Mesendoderm (in vitro differentiated cells): ENCODE data around the gene USP36.
"Not testable (repeated sequence)": the region's sequence is repeated elsewhere in the genome, so short reads cannot be mapped to it uniquely, and the experiment has no call there.

Experiments used
- DNase-seq: peaks from one replicate; pipeline ENCODE4 v3.0.0; 2013
- H2AK5ac ChIP-seq: 2 replicates; pipeline ENCODE4 v1.6.1; 2013; ENCODE audit warnings: low read length, inconsistent platforms
- H2BK120ac ChIP-seq: 2 replicates; pipeline ENCODE4 v1.6.1; 2013; ENCODE audit warnings: low read depth, mild to moderate bottlenecking, low read length, moderate library complexity, mixed read lengths
- H2BK15ac ChIP-seq: replicated peaks from 2 replicates; pipeline ENCODE4 v1.6.1; 2013; ENCODE audit warnings: low read depth, mild to moderate bottlenecking, moderate library complexity
- H2BK5ac ChIP-seq: 2 replicates; pipeline ENCODE4 v1.6.1; 2013; ENCODE audit warnings: low read length, inconsistent platforms
- H3K18ac ChIP-seq: 2 replicates; pipeline ENCODE4 v1.6.1; 2013; ENCODE audit warnings: mild to moderate bottlenecking, low read length, mixed read lengths
- H3K23ac ChIP-seq: one replicate; pipeline ENCODE4 v1.6.1; 2013; ENCODE audit warnings: low read length
- H3K27ac ChIP-seq: 2 replicates; pipeline ENCODE4 v1.5.1; 2013; ENCODE audit warnings: low read depth, mild to moderate bottlenecking, inconsistent platforms, low read length, moderate library complexity
- H3K27me3 ChIP-seq: 2 replicates; pipeline ENCODE4 v1.6.1; 2013; ENCODE audit warnings: low read length, control low read depth, mild to moderate bottlenecking, inconsistent platforms; ENCODE audit not compliant: insufficient read depth, poor library complexity
- H3K36me3 ChIP-seq: 2 replicates; pipeline ENCODE4 v1.6.1; 2013; ENCODE audit warnings: low read length, inconsistent platforms; ENCODE audit not compliant: control insufficient read depth, insufficient read depth
- H3K4ac ChIP-seq: one replicate; pipeline ENCODE4 v1.6.1; 2013; ENCODE audit warnings: low read depth, mild to moderate bottlenecking, low read length, moderate library complexity
- H3K4me1 ChIP-seq: 2 replicates; pipeline ENCODE4 v1.6.1; 2013; ENCODE audit warnings: low read depth, low read length, inconsistent platforms; ENCODE audit not compliant: control insufficient read depth
- H3K4me2 ChIP-seq: 2 replicates; pipeline ENCODE4 v1.6.1; 2013; ENCODE audit warnings: low read length
- H3K4me3 ChIP-seq: 2 replicates; pipeline ENCODE4 v1.5.1; 2013; ENCODE audit warnings: mild to moderate bottlenecking, low read length
- H3K56ac ChIP-seq: one replicate; pipeline ENCODE4 v1.6.1; 2013; ENCODE audit warnings: low read length
- H3K79me1 ChIP-seq: 2 replicates; pipeline ENCODE4 v1.6.1; 2013; ENCODE audit warnings: low read length, inconsistent platforms
- H3K79me2 ChIP-seq: 2 replicates; pipeline ENCODE4 v1.6.1; 2013; ENCODE audit warnings: mild to moderate bottlenecking, low read length; ENCODE audit not compliant: control insufficient read depth, insufficient read depth
- H3K9ac ChIP-seq: 2 replicates; pipeline ENCODE4 v1.6.1; 2013; ENCODE audit warnings: low read length, inconsistent platforms
- H4K5ac ChIP-seq: one replicate; pipeline ENCODE4 v1.6.1; 2013; ENCODE audit warnings: low read length
- H4K8ac ChIP-seq: one replicate; pipeline ENCODE4 v1.6.1; 2013; ENCODE audit warnings: low read depth, mild to moderate bottlenecking, control low read depth, low read length, moderate library complexity
- WGBS: extraction: QIAGEN DNeasy Blood & Tissue Kit; methylation state at CpG from one replicate; pipeline ENCODE4 v1.1.7; 2013; ENCODE audit warnings: low lambda C conversion rate, missing lambda C conversion rate; ENCODE audit not compliant: insufficient coverage; ENCODE audit errors: extremely low coverage; 5-methylcytosine and 5-hydroxymethylcytosine counted together

Gene USP36

DNA sequence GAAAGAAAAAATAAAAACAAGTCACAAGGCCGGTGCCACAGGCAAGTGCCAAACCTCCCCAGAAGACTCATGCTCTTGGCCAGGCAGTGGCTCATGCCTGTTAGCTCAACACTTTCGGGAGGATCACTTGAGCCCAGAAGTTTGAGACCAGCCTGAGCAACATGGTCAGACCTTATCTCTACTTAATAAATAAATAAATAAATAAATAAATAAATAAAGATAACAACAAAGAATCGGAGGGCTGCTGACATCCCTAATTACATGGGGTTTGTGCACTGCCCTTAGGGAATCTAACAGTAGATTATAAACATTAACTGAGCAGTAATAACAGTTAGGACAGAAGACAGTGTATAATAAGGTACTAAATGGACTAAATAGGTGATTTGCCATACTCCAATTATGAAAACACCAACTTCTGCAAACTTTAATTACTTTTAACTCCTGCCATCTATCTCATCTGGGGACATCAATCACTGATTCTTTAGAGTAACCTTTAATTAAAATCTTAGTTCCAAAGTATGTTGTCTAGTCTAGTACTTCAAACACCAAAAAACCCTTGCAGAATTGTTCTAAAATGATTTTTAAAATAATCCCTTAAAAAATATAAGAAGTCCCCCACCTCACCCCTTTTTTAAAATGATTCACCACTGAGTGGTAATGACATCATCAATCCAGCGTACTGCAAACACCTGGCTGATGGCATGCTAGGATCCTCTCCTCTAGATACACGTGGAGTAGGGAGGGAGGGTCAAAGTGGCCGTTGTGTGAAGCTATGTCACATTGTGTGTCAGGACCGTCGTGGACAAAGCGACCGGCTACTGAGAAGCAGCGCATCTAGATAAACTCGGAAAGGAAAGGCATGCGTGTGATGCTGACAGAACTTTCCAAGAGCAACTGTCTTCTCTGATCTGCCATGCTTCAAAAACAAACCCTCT lies 87.0 kb downstream of the USP36 start:
- no peak overlapping the region for H2AK5ac ChIP-seq
- H3K27me3 ChIP-seq = no peaks in the 10 kb centered on the region
- DNase-seq = no peak
- H3K4me2 ChIP-seq = no peak overlapping the region
- no peaks in the 10 kb centered on the region for H3K36me3 ChIP-seq
- H4K8ac ChIP-seq = no peak overlapping the region
- H3K9ac ChIP-seq = no peak overlapping the region
- H3K4me1 ChIP-seq = peaks cover under 1% of the 10 kb centered on the region
- H3K79me2 ChIP-seq = no peaks in the 10 kb centered on the region
- no peak overlapping the region for H3K27ac ChIP-seq
- H2BK15ac ChIP-seq = no peak overlapping the region
- H2BK120ac ChIP-seq = no peak overlapping the region
- no peak overlapping the region for H3K56ac ChIP-seq
- no peak overlapping the region for H3K4ac ChIP-seq
- no CpG with 5 or more reads among the region's 13 CpGs for WGBS
- no peak overlapping the region for H2BK5ac ChIP-seq
- no peak overlapping the region for H4K5ac ChIP-seq
- H3K18ac ChIP-seq = no peak overlapping the region
- no peak overlapping the region for H3K23ac ChIP-seq
- no peak overlapping the region for H3K4me3 ChIP-seq
- peaks cover 2% of the 10 kb centered on the region for H3K79me1 ChIP-seq

DNA sequence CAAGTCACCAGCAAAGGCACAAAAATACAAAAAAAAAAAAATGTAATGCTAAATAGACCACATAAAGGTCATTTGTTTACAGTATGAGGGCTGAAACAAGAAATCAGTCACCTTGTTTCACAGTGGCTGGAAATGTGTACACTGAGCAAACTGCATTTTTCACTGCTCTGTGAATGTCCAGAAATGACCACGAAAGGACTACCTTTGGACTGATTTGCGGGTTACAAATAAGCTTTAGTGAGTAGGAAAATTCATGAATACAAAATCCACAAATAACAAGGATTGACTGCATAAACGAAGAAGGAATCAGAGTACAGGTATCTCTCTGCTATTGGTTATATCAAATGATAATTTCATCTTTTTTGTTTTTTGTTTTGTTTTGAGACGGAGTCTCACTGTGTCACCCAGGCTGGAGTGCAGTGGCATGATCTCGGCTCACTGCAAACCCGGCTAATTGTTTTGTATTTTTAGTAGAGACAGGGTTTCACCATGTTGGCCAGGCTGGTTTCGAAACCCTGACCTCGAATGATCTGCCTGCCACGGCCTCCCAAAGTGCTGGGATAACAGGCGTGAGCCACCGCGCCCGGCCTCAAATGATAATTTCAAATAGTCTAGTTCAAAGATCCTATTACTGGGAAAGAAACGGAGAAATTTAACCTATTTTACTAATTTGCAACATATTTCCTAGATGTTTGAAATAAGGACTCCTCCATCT lies 89.0 kb downstream of the USP36 start:
- Histone ChIP-seq H4K5ac (no peak overlapping the region), H2BK120ac (no peak overlapping the region), H3K4me1 (no peaks in the 10 kb centered on the region), H2AK5ac (no peak overlapping the region), H3K27me3 (no peaks in the 10 kb centered on the region), H3K23ac (no peak overlapping the region), H3K4me2 (no peak overlapping the region), H3K56ac (no peak overlapping the region), H2BK5ac (no peak overlapping the region), H3K9ac (no peak overlapping the region), H3K79me2 (no peaks in the 10 kb centered on the region), H3K79me1 (peaks cover 2% of the 10 kb centered on the region), H3K18ac (no peak overlapping the region), H3K27ac (no peak overlapping the region), H3K4me3 (no peak overlapping the region), H3K4ac (no peak overlapping the region), H4K8ac (no peak overlapping the region), H2BK15ac (no peak overlapping the region), H3K36me3 (no peaks in the 10 kb centered on the region)
- no CpG with 5 or more reads among the region's 14 CpGs for WGBS
- DNase-seq = no peak

DNA sequence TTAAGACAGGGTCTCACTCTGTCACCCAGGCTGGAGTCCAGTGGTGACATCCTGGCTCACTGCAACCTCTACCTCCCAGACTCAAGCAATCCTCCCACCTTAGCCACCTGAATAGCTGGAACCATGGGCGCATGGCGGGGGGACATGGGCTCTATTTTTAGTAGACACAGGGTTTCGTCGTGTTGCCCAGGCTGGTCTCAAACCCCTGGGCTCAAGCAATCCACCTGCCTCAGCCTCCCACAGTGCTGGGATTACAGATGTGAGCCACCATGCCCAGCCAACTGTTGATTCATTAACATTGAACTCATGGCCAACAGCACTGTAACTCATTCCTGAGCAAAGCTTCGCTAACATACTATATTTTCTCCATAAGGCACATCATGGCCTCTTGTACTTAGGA lies 89.6 kb downstream of the USP36 start:
- H3K9ac ChIP-seq, H3K36me3 ChIP-seq, H3K56ac ChIP-seq, DNase-seq, H3K23ac ChIP-seq, H3K4me2 ChIP-seq, H3K4me1 ChIP-seq, H2AK5ac ChIP-seq, H3K27ac ChIP-seq, H2BK120ac ChIP-seq, H2BK15ac ChIP-seq, H3K79me1 ChIP-seq, H3K4ac ChIP-seq, H3K18ac ChIP-seq, H3K79me2 ChIP-seq, H2BK5ac ChIP-seq, H4K8ac ChIP-seq, H3K4me3 ChIP-seq, H3K27me3 ChIP-seq, H4K5ac ChIP-seq: not testable (repeated sequence)
- WGBS = no CpG with 5 or more reads among the region's 5 CpGs

DNA sequence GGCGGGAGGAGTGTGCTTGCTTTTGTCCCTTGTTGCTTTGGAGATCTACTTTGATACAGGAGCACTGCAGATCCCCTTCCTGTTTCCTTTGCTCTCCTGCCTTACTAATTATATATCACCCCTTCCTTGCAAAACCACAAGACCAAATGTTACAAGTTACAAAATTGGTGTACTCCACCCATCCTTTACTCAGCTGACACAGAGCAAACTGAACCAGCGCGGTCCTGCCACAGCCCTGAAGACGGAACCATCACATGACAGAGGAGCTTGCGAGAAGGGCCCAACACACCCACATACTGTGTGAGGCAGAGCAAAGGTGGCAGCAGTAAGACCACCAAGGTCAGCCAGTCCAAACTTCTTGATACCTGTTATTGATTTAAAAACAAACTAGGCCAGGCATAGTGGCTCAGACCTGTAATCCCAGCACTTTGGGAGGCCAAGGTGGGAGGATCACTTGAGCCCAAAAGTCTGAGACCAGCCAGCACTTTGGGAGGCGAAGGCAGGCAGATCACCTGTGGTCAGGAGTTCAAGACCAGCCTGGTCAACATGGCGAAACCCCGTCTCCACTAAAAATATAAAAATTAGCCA lies 91.8 kb downstream of the USP36 start:
- H3K18ac ChIP-seq = no peak overlapping the region
- H3K4me3 ChIP-seq = no peak overlapping the region
- H3K23ac ChIP-seq = no peak overlapping the region
- no peak overlapping the region for H3K56ac ChIP-seq
- no peaks in the 10 kb centered on the region for H3K79me2 ChIP-seq
- H3K79me1 ChIP-seq = peaks cover 2% of the 10 kb centered on the region
- H4K8ac ChIP-seq = no peak overlapping the region
- no CpG with 5 or more reads among the region's 8 CpGs for WGBS
- H3K4me2 ChIP-seq = no peak overlapping the region
- H3K36me3 ChIP-seq = no peaks in the 10 kb centered on the region
- no peak overlapping the region for H3K4ac ChIP-seq
- H2BK5ac ChIP-seq = no peak overlapping the region
- no peak overlapping the region for H2BK15ac ChIP-seq
- no peak overlapping the region for H2BK120ac ChIP-seq
- no peak overlapping the region for H4K5ac ChIP-seq
- H3K4me1 ChIP-seq = no peaks in the 10 kb centered on the region
- no peak for DNase-seq
- no peak overlapping the region for H3K9ac ChIP-seq
- no peaks in the 10 kb centered on the region for H3K27me3 ChIP-seq
- no peak overlapping the region for H2AK5ac ChIP-seq
- no peak overlapping the region for H3K27ac ChIP-seq

DNA sequence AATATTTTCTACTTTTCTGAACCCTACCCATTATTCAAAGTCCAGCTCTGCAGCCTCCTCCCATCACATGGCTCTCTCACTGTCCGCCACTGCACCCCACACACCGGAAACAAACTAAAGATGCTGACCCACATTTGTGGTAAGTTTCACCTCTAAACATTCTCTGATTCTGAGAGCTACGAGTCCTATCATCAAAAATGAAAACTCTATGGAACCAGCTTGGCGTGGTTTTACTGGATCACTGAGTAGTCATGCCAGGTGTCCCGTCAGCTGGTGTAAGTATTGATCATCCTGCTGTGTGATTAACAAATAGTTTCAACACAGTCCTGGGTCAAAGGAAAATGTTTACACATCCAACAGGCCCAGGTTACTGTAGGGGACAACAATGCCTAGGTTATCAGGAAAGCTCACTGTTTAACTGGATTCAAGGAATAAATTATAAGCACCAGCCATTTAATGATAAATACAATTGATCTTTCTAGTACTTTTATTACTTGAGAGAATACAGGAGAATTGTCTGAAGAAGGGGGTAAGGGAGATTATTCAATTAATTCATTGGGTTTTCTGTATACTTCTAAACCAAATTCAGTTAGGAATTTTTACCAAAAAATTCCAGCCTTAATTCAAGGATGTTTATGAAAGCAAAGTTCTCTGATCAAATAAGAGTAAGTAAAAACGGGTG lies 92.4 kb downstream of the USP36 start:
- Histone ChIP-seq H4K5ac (no peak overlapping the region), H3K4me3 (no peak overlapping the region), H3K4me2 (no peak overlapping the region), H3K27me3 (no peaks in the 10 kb centered on the region), H3K27ac (no peak overlapping the region), H3K18ac (no peak overlapping the region), H3K56ac (no peak overlapping the region), H3K9ac (no peak overlapping the region), H2BK120ac (no peak overlapping the region), H3K79me1 (peaks cover 2% of the 10 kb centered on the region), H4K8ac (no peak overlapping the region), H3K4ac (no peak overlapping the region), H3K36me3 (no peaks in the 10 kb centered on the region), H2BK5ac (no peak overlapping the region), H2AK5ac (no peak overlapping the region), H2BK15ac (no peak overlapping the region), H3K23ac (no peak overlapping the region), H3K79me2 (no peaks in the 10 kb centered on the region), H3K4me1 (no peaks in the 10 kb centered on the region)
- WGBS = no CpG with 5 or more reads among the region's 6 CpGs
- no peak for DNase-seq
